ENCODE data around the gene PRAMEF27. TPM values are rescaled to one million over a fixed set of nuclear protein-coding genes. Genes with fewer than 3 reads are reported as not detected.
"Not testable (repeated sequence)": the region's sequence is repeated elsewhere in the genome, so short reads cannot be mapped to it uniquely, and the experiment has no call there.

PRAMEF27 gene
- polyA plus RNA-seq: not detected
- long read RNA-seq, donor 1: 0 reads
- long read RNA-seq, donor 2: 0 reads
- long read RNA-seq, donor 3: 0 reads
- long read RNA-seq, donor 4: 0 reads
- long read RNA-seq, donor 5: 0 reads
- long read RNA-seq, donor 6: 0 reads
- long read RNA-seq, donor 7: 0 reads
- long read RNA-seq, donor 8: 0 reads
- long read RNA-seq, donor 9: 0 reads
- long read RNA-seq, donor 10: 0 reads

- H3K27ac ChIP-seq (ENCODE audit: low read depth in 1 of 3, low read length in 2 of 3): not testable (repeated sequence)
Measured at GRCh38 chr1:13056475-13056874, at the start of gene PRAMEF27. TSS of gene PRAMEF27 (minus strand) at chr1:13056575. CDS start at chr1:13053659, 2,916 bp downstream.

GRCh38 chr1:13070474-13070873 is 14.1 kb upstream of the PRAMEF27 start, which contains the start of gene PRAMEF25:
TSS of gene PRAMEF25 (plus strand) at chr1:13070774. CDS start at chr1:13073694, 2,920 bp downstream.
- H3K4me3 ChIP-seq (ENCODE audit: low read depth in 1 of 3, low read length in 3 of 3); H3K36me3 ChIP-seq (ENCODE audit: control insufficient read depth in 3 of 3, insufficient read depth in 2 of 3, low read depth in 1 of 3, low read length in 3 of 3); FAIRE-seq; H3K4me1 ChIP-seq (ENCODE audit: control insufficient read depth in 3 of 3, insufficient read depth in 2 of 3, low read depth in 1 of 3, low read length in 2 of 3); H3K27ac ChIP-seq (ENCODE audit: low read depth in 1 of 3, low read length in 2 of 3); DNase-seq; H3K9me3 ChIP-seq (ENCODE audit: control insufficient read depth in 2 of 2, insufficient read depth in 1 of 2, low read depth in 1 of 2, low read length in 1 of 2); H3K27me3 ChIP-seq (ENCODE audit: control insufficient read depth in 3 of 3, insufficient read depth in 3 of 3, low read length in 3 of 3): not testable (repeated sequence)
- WGBS, 3 donors: no CpG with 5 or more reads among the region's 4 CpGs

More at GRCh38 chr1:13056475-13056874, at the start of gene PRAMEF27:
- 46 to 83% (median 75%) methylated on average over 3 of the region's 3 CpGs for WGBS, 3 donors
- not testable (repeated sequence) for FAIRE-seq; H3K4me1 ChIP-seq (ENCODE audit: control insufficient read depth in 3 of 3, insufficient read depth in 2 of 3, low read depth in 1 of 3, low read length in 2 of 3); DNase-seq; H3K9me3 ChIP-seq (ENCODE audit: control insufficient read depth in 2 of 2, insufficient read depth in 1 of 2, low read depth in 1 of 2, low read length in 1 of 2); H3K27me3 ChIP-seq (ENCODE audit: control insufficient read depth in 3 of 3, insufficient read depth in 3 of 3, low read length in 3 of 3); H3K36me3 ChIP-seq (ENCODE audit: control insufficient read depth in 3 of 3, insufficient read depth in 2 of 3, low read depth in 1 of 3, low read length in 3 of 3); H3K4me3 ChIP-seq (ENCODE audit: low read depth in 1 of 3, low read length in 3 of 3)

- H3K4me3 ChIP-seq (ENCODE audit: low read depth in 1 of 3, low read length in 3 of 3); H3K36me3 ChIP-seq (ENCODE audit: control insufficient read depth in 3 of 3, insufficient read depth in 2 of 3, low read depth in 1 of 3, low read length in 3 of 3); FAIRE-seq; H3K27ac ChIP-seq (ENCODE audit: low read depth in 1 of 3, low read length in 2 of 3); H3K4me1 ChIP-seq (ENCODE audit: control insufficient read depth in 3 of 3, insufficient read depth in 2 of 3, low read depth in 1 of 3, low read length in 2 of 3); DNase-seq; H3K27me3 ChIP-seq (ENCODE audit: control insufficient read depth in 3 of 3, insufficient read depth in 3 of 3, low read length in 3 of 3); H3K9me3 ChIP-seq (ENCODE audit: control insufficient read depth in 2 of 2, insufficient read depth in 1 of 2, low read depth in 1 of 2, low read length in 1 of 2): not testable (repeated sequence)
- 39 to 48% (median 40%) methylated on average over 5 to 6 of the region's 9 CpGs for WGBS, 3 donors
Measured at GRCh38 chr1:13019846-13020245, 36.5 kb downstream of the PRAMEF27 start.

GRCh38 chr1:13011932-13012331 is 44.4 kb downstream of the PRAMEF27 start:
- WGBS, 3 donors: no CpG with 5 or more reads among the region's 7 CpGs
- H3K27me3 ChIP-seq (ENCODE audit: control insufficient read depth in 3 of 3, insufficient read depth in 3 of 3, low read length in 3 of 3); H3K36me3 ChIP-seq (ENCODE audit: control insufficient read depth in 3 of 3, insufficient read depth in 2 of 3, low read depth in 1 of 3, low read length in 3 of 3); H3K9me3 ChIP-seq (ENCODE audit: control insufficient read depth in 2 of 2, insufficient read depth in 1 of 2, low read depth in 1 of 2, low read length in 1 of 2); DNase-seq; FAIRE-seq; H3K27ac ChIP-seq (ENCODE audit: low read depth in 1 of 3, low read length in 2 of 3); H3K4me1 ChIP-seq (ENCODE audit: control insufficient read depth in 3 of 3, insufficient read depth in 2 of 3, low read depth in 1 of 3, low read length in 2 of 3); H3K4me3 ChIP-seq (ENCODE audit: low read depth in 1 of 3, low read length in 3 of 3): not testable (repeated sequence)

- not testable (repeated sequence) for H3K36me3 ChIP-seq (ENCODE audit: control insufficient read depth in 3 of 3, insufficient read depth in 2 of 3, low read depth in 1 of 3, low read length in 3 of 3); H3K27me3 ChIP-seq (ENCODE audit: control insufficient read depth in 3 of 3, insufficient read depth in 3 of 3, low read length in 3 of 3); H3K9me3 ChIP-seq (ENCODE audit: control insufficient read depth in 2 of 2, insufficient read depth in 1 of 2, low read depth in 1 of 2, low read length in 1 of 2); H3K4me1 ChIP-seq (ENCODE audit: control insufficient read depth in 3 of 3, insufficient read depth in 2 of 3, low read depth in 1 of 3, low read length in 2 of 3); DNase-seq; H3K4me3 ChIP-seq (ENCODE audit: low read depth in 1 of 3, low read length in 3 of 3); FAIRE-seq; H3K27ac ChIP-seq (ENCODE audit: low read depth in 1 of 3, low read length in 2 of 3)
- no CpG with 5 or more reads among the region's 3 CpGs for WGBS, 3 donors
Measured at GRCh38 chr1:13009348-13009747, 47.0 kb downstream of the PRAMEF27 start.

- not testable (repeated sequence) for H3K4me1 ChIP-seq (ENCODE audit: control insufficient read depth in 3 of 3, insufficient read depth in 2 of 3, low read depth in 1 of 3, low read length in 2 of 3); H3K36me3 ChIP-seq (ENCODE audit: control insufficient read depth in 3 of 3, insufficient read depth in 2 of 3, low read depth in 1 of 3, low read length in 3 of 3); H3K9me3 ChIP-seq (ENCODE audit: control insufficient read depth in 2 of 2, insufficient read depth in 1 of 2, low read depth in 1 of 2, low read length in 1 of 2); H3K27ac ChIP-seq (ENCODE audit: low read depth in 1 of 3, low read length in 2 of 3); H3K4me3 ChIP-seq (ENCODE audit: low read depth in 1 of 3, low read length in 3 of 3); FAIRE-seq; DNase-seq; H3K27me3 ChIP-seq (ENCODE audit: control insufficient read depth in 3 of 3, insufficient read depth in 3 of 3, low read length in 3 of 3)
- 24 to 61% (median 47%) methylated on average over 2 of the region's 4 CpGs for WGBS, 3 donors
Measured at GRCh38 chr1:13005732-13006131, 50.6 kb downstream of the PRAMEF27 start.

Other genes starting within 250 kb of the PRAMEF27 start
- gene PRAMEF11, start 225.2 kb downstream of the PRAMEF27 start, polyA plus RNA-seq: not detected
- not detected for gene HNRNPCL1, start 207.9 kb downstream of the PRAMEF27 start, polyA plus RNA-seq
- not detected for gene PRAMEF2, start 199.5 kb downstream of the PRAMEF27 start, polyA plus RNA-seq
- gene PRAMEF4, start 170.4 kb downstream of the PRAMEF27 start, polyA plus RNA-seq: not detected
- gene PRAMEF10, start 158.3 kb downstream of the PRAMEF27 start, polyA plus RNA-seq: not detected
- not detected for gene PRAMEF7, start 140.0 kb downstream of the PRAMEF27 start, polyA plus RNA-seq
- gene PRAMEF6, start 109.0 kb downstream of the PRAMEF27 start, polyA plus RNA-seq: not detected
- not detected for gene HNRNPCL3, start 4.2 kb upstream of the PRAMEF27 start, polyA plus RNA-seq
- not detected for gene PRAMEF25, start 14.2 kb upstream of the PRAMEF27 start, polyA plus RNA-seq
- not detected for gene HNRNPCL2, start 60.3 kb upstream of the PRAMEF27 start, polyA plus RNA-seq
- not detected for gene PRAMEF26, start 99.4 kb upstream of the PRAMEF27 start, polyA plus RNA-seq
- not detected for gene HNRNPCL4, start 109.1 kb upstream of the PRAMEF27 start, polyA plus RNA-seq
- gene PRAMEF9, start 115.3 kb upstream of the PRAMEF27 start, polyA plus RNA-seq: not detected
- not detected for gene PRAMEF13, start 144.8 kb upstream of the PRAMEF27 start, polyA plus RNA-seq
- gene PRAMEF18, start 169.6 kb upstream of the PRAMEF27 start, polyA plus RNA-seq: not detected
- not detected for gene PRAMEF5, start 197.6 kb upstream of the PRAMEF27 start, polyA plus RNA-seq
- gene PRAMEF8, start 228.6 kb upstream of the PRAMEF27 start, polyA plus RNA-seq: not detected
- not detected for gene PRAMEF33, start 247.0 kb upstream of the PRAMEF27 start, polyA plus RNA-seq